22Rv1 (cell line): ENCODE measurements around the gene FAM217B.

Experiments used
- CTCF ChIP-seq: fragments of 450-650 bp; IDR thresholded peaks from 2 replicates; pipeline ENCODE4 v1.5.1; 2017; ENCODE audit warnings: mild to moderate bottlenecking
- ZFX ChIP-seq: fragments of 450-650 bp; IDR thresholded peaks from 2 replicates; pipeline ENCODE4 v1.6.1; 2017; ENCODE audit warnings: antibody characterized with exemption, borderline replicate concordance

- TF ChIP-seq ZFX (no peak), CTCF (no peak)
Measured at GRCh38 chr20:59949911-59950310, 9.7 kb downstream of the FAM217B start.
